GM12874 (cell line): ENCODE results near the gene AKR1A1.

ENCODE experiments used
- CTCF ChIP-seq: IDR thresholded peaks from 2 replicates; pipeline ENCODE4 v1.5.1; 2011; ENCODE audit warnings: low read depth, mild to moderate bottlenecking, control low read depth, low read length, moderate library complexity; ENCODE audit not compliant: insufficient read depth

AKR1A1 gene

GRCh38 chr1:45550401-45551351 is at the start of gene AKR1A1:
AKR1A1 (plus strand) TSS chr1:45550826; CDS start chr1:45561795, 10,969 bp downstream.
- no peak for TF ChIP-seq CTCF

GRCh38 chr1:45501505-45501859 is 49.1 kb upstream of the AKR1A1 start:
- no peak for TF ChIP-seq CTCF

GRCh38 chr1:45503462-45504360 is 46.9 kb upstream of the AKR1A1 start:
- TF ChIP-seq CTCF, result no peak

GRCh38 chr1:45507195-45507594 is 43.4 kb upstream of the AKR1A1 start:
- no peak for TF ChIP-seq CTCF

GRCh38 chr1:45507893-45508292 is 42.7 kb upstream of the AKR1A1 start:
- TF ChIP-seq CTCF, result no peak

- 0 out of 2 replicates have a peak, but pooled peaks have one; percentile 7 for TF ChIP-seq CTCF
Observed at GRCh38 chr1:45508295-45509151, 42.1 kb upstream of the AKR1A1 start.
